Suppressor macrophage (primary cell): ENCODE data around the gene PCDH10.

Experiments used
- DNase-seq, 4 experiments: peaks; one replicate each; pipeline ENCODE4 v3.0.0-alpha.2; 2020 to 2022
- total RNA-seq, 17 experiments: gene quantifications; one replicate each; lab custom pipeline; 2026; ENCODE audit warnings: mixed read lengths in 6 of 17, inconsistent platforms in 3 of 17; lab: John Stamatoyannopoulos, UW

PCDH10 gene, protein sequence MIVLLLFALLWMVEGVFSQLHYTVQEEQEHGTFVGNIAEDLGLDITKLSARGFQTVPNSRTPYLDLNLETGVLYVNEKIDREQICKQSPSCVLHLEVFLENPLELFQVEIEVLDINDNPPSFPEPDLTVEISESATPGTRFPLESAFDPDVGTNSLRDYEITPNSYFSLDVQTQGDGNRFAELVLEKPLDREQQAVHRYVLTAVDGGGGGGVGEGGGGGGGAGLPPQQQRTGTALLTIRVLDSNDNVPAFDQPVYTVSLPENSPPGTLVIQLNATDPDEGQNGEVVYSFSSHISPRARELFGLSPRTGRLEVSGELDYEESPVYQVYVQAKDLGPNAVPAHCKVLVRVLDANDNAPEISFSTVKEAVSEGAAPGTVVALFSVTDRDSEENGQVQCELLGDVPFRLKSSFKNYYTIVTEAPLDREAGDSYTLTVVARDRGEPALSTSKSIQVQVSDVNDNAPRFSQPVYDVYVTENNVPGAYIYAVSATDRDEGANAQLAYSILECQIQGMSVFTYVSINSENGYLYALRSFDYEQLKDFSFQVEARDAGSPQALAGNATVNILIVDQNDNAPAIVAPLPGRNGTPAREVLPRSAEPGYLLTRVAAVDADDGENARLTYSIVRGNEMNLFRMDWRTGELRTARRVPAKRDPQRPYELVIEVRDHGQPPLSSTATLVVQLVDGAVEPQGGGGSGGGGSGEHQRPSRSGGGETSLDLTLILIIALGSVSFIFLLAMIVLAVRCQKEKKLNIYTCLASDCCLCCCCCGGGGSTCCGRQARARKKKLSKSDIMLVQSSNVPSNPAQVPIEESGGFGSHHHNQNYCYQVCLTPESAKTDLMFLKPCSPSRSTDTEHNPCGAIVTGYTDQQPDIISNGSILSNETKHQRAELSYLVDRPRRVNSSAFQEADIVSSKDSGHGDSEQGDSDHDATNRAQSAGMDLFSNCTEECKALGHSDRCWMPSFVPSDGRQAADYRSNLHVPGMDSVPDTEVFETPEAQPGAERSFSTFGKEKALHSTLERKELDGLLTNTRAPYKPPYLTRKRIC
- total RNA-seq: 0 to 4.7 (median 0) reads per million in 17 experiments

DNA sequence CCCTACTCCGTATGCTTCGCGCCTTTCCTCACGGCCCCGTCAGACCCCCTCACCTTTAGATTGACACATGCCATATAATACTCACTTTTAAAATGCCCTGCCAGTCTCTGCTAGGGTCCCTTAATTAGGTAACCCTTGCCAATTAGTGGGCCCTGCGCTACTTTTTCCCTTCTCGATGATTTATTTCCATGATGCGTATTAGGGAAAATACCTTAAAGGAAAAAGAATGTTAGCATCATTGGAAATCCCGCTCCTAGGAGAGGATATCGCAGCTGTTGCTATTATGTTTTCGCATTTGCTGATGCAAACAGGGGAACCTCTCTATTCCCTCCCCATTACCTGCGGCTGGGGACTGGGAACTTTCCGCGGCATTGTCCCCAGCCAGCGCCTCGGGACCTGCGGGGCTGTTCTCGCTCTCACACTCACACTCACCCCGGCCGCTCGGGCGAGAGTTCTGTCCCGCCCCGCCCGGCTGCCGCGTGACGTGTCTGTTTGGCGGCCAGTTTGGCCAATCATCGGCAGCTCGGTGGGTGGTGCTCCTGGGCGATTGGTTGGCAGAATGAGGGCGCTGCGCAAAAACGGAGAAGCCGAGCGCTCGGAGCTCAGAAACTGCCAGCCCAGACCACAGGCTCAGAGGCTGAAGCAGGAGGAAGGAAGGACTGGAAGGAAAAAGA lies at the start of gene PCDH10:
PCDH10 (plus strand) TSS at position 605 of the 674 bp plus-strand sequence. CDS start 847 bp downstream, outside the sequence.
- peak; percentile 57 to 78 (median 62) for DNase-seq

DNA sequence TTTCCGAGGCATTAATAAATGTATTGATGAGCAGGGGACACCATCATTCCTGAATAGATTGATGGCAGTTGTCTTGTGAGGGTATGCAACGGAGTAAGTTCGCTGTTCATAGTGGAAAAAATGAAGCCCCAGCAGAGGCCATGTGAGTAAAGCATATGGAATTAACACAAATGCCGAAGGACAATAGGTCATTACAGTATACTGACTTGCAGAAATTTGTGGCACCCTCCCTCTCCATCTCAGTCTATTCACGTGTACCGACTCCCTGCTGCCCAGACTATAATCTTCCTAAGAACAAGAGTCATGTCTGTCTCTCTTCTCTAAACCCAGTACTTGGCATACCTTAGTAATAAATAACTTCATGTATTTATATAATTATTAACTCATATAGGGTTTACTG lies 47.1 kb upstream of the PCDH10 start:
- no peak for DNase-seq

DNA sequence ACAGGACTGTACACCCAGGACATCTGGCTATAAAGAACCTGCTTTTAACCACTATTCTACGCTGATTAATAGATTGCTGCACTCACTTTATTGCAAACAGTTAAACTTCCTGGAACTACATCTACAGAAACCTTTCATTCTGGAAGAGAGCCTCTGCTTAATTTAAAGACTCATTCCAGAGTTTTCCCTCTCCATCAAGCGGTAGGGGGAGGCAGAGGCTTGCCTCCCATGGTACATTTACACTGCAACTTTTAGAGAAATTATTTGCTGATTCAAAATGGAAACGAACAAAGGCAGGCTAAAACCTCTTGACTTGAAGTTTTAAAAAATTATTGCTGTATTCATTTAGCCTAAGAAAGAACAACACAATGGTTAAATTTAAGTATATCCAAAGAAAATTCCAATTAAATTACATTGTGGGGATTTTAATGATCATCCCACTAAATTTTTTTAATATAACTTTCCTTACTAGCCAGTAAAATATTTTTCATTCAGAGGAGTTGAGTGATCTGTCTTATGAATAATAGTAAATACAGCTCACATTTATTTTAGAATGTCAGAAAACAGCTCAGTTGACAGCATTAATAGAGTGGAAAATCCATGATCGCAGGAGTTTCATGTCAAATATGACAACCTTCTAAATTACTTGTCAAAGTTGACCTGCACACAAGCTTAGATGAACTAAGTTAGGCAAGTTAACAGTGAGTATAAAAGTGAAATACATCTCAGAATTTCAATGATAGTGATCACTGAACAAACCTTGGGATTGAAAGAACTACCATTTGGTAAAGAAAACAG lies 46.3 kb upstream of the PCDH10 start:
- DNase-seq: no peak

DNA sequence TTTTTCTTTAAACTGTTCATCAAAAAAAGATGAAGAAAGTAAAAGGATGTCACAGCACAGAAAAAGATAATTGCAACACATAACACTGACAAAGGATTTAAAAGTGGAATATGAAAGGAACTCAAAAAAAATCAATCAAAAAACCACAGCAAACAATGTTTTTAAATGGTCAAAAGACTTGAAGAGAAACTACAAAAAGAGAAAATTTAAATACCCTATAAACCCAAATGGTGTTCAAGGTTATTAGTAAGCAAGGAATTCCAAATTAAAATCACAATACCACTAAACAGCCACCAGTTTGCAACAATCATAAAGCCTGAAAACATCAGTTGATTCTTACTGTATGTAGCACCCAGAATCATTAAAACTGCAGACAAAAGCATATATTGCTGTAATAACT lies 36.5 kb upstream of the PCDH10 start:
- no peak for DNase-seq

DNA sequence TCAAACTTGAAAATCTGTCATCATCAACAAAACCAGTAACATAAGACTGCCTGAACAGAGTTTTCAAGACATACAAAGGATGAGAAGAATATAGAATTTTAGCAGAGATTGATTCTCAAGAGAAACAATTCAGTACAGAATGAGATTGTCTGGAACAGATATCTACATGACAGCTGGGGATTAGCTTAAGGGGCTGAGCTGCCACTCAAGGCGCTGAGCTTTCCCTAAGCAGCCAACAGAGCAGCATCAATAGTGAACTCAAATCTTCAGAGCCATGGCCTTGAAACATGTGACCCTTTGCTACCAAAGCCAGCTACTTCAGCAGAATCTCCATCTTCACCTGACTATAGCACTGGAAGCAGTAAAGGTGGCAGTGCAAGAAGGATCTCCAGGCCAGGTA lies 24.3 kb upstream of the PCDH10 start:
- no peak for DNase-seq

DNA sequence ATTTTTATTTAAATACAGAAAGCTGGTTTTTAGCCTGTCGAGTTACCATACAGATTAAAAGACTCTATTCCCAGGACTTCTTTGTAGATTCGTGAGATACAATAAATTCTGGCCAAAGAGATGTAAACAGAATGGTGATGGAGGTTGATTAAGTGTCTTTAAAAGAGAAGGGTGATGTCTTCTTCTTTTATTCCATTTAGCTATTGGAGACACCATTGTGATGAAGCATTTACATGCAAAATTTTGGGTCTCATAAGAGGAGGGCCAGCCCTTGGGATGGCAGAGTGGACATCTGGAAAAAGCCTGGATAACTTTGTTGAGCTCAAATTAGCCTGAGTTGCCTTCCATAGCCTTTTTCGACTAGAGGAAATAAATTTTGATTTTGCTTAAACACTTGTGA lies 21.6 kb upstream of the PCDH10 start:
- no peak for DNase-seq

DNA sequence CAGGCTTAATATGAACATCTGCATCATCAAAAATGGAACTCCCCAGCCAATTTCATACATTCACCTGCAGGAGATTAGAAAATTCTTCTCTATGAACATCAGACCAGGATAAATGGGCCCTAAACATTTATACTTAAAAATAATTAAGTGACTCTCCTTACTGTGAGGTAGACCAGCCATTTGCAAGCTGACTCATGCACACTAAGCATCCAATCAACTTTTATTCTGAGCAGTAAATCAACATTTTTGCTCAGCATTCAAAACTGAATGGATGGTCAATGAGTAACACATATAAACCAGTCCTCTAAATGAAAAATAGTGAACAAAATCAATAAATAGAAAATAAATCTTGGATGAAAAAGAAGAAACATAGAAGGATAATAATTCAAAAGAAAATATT lies 19.9 kb upstream of the PCDH10 start:
- no peak for DNase-seq

DNA sequence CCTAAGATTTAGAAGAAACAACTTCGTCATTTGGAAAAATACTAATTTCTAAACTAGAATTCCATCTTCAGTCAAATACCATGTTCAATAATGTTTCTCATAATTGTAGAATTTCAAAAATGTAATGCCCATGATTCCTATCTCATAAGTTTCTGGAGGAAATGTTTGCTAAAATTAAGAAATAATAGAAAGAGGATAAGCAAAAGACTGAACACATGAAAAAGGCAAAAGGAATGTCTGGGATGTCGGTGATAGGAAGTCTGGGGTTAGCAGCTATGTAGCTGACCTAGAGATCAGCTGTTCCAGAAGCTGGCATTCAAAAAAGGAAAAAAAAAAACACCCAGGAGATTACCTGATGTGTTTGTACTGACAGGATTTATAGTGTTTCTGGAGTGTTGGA lies 18.9 kb upstream of the PCDH10 start:
- no peak for DNase-seq

DNA sequence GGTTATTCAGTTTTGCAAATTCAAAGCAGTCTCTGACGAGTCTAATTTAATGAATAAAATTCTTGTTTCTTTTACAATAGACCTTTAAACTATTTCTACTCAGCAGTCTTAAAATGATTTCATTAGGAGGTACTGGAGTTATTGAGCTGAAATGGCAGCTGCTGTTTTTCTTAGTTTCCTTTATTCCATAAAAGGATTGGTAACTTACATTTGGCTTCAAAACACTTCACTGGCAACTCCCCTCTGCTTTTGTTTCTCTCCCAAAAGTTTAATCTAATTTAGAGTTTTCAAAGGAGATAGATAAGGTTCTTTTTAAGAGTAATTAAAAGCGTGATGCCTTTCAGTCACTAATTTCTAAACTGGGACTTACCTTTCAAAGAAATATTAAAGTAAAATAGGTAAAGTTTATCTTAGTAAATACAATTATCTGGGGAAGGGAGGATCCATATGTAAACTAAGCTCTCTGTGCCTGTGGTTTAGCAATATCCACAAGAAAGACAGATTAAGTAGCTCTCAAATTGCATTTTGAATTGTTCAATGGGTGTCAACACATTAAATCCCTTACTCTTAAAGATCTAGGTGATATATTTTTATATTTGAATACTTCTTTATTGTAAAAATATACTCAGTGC lies 17.1 kb upstream of the PCDH10 start:
- DNase-seq: no peak

DNA sequence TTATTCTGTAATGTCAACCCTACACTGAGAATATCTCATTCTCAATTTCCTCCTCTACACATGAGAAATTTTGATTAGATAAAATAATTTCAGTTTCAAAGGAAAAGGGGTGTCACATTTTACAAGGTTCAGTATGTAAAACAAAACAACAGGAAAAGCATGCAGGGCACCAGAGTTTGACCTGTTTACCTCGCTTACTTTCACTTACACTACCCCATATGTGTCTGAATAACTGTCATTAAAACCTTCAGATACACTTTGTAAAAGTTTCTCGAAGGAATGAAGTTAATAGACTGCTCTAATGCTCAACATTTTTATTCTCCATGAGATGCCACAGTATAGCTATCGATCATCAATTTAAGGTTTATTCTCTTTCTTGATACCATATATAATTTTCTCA lies 12.3 kb upstream of the PCDH10 start:
- no peak for DNase-seq

DNA sequence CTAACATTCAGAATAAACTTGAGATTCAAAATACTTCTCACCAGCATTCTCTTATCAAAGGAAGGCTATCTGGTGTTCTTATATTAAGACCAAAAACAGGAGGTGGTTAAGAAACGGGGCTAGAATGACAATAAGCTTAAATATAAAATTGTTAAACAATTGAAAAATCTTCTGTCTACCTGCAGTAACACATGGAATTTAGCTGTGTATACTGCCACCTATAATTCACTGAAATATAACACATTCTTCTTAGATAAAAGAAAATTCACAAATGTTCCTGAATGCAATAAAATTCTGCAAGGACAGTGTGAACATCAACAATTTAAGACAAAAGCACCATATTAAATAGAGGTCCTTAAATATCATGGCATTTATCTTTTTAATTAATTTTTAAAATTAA lies 11.5 kb upstream of the PCDH10 start:
- DNase-seq: no peak

DNA sequence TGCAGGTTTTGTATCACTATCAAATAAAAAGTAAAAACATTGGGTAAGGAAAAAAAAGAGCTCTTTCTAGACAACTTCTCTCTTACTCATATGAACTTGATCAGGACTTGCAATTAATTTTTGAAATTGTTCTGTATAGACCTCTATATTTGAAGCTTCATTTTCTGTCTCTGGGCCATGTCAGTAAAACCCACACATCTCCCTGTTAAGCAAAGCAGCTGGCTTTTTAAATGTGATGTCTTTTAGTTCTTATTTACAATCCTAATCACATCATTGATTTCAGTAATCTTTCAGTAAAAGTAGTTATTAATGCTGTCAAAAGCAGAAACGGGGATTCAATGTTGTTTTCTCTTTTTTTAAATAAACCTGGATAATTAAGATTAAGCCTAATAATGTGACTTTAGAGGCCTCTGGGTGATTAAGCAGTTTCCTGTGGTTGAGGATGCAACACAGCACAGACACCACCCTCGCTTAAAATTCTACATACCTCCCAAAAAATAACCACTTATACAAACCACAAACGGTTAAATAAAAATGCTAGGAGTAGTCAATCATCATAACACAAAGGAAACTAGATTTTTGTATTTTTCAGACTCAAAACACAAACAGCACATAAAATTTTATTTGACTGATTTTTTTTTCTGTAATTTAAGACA lies 5.2 kb upstream of the PCDH10 start:
- DNase-seq: no peak

DNA sequence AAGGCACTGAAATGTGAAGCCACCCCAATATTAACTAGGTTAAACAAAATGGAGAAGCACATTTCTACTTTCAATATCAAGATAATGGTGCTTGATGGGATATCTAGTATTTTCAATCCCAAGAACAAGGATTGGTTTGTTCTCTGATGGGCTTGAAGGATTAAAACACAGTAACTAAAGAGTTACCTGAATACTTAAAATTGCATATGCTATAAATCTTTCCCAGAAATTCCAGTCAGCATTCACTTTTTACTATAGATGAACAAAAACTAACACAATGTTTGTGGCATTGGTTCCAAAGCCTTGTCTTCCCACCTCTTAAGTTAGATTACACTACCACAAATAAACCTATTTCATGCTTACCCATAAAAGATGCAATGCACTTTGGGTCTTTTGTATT lies 3.9 kb upstream of the PCDH10 start:
- no peak for DNase-seq

DNA sequence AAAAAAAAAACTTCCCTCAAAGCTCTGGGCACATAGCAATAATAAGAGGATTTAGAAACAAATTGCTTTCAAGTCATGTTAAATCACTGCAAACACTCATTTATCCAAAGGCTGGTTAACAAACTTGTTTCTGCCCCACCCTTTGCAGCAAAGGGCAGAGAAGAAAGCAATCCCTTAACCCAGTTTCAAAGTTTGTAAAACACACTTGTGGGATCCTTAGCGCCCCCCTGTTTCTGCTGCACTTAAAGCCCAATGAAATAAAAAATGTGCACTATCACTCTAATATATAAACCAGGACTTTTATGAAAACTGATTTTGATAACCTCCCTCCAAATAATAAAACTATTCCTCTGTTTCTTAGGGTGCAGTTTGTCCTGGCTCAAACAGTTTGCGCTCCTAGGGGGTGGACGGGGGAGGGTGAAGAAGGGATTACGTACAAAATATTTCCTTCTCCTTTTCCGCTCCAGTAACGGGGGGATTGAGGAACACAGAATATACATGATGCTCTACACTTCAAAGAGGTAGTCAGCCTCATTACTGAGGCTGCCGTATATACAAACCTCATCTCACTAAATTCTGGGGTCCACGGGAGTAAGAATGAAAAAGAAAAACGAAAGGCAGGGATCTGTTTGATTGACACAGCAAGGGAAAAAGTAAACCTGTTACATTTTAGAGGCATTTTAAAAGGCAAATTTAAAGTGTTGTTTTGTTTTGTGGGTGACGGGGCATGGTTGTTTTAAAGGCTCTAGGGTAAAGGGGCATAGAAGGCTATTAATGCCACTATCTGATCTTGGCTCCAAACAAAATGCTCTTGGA lies 3.1 kb upstream of the PCDH10 start:
- DNase-seq: no peak

DNA sequence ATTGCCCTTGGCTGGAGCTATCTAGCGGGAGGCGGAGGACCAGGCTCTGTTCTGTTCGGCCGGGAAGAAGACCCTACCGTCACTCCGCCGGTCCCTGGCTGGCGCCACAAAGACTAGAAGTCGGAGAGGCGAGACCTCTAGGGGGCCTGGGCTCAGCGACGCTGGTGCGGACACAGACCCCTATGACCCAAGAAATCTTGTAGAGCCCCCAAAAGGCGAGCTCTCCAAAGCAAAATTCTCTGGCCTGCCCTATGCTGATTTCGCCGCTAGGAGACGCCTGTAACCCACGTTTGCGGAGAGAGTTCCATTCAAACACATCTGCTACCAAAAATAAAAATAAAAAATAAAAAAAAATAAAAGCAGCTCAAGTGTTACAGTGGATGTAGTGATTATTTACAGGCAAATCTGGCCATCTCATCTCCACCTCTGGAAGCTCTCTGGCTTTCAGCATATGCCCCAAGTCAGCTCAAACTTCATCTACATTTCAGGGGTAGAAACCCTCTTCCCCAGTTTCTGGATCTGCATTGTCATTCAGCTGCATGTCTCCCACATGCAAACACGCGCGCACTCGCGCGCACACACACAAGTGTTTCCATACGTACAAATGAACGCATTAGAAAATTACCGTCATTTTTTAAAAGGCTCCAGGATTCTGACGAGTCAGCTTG lies 2.4 kb upstream of the PCDH10 start:
- peak; percentile 7 to 43 (median 28) for DNase-seq

DNA sequence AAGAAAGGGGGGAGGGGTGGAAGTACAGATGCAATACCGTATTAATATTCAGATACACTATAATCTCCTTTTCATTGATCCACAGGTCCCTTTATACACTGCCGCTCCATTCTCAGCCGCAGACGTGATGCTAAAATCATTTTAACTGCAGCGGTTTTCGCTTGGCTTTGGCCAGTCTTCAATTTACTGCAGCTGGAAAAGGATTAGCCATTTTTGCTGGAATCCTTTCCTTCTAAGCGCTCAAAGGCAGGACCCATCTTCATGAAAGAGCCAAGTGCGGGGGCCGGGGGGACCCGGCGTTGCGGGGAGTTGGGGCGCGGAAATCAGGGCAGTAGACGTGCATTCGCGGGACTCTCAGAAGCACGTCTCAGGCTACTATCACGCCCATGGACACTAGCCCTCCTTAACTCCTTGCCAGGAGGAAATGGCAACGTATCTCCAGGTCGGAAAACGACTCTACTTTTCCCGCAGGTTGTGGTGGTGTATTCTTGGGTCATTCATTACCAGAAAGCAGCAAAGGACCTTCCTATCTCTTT lies 1.7 kb upstream of the PCDH10 start:
- DNase-seq: no peak

DNA sequence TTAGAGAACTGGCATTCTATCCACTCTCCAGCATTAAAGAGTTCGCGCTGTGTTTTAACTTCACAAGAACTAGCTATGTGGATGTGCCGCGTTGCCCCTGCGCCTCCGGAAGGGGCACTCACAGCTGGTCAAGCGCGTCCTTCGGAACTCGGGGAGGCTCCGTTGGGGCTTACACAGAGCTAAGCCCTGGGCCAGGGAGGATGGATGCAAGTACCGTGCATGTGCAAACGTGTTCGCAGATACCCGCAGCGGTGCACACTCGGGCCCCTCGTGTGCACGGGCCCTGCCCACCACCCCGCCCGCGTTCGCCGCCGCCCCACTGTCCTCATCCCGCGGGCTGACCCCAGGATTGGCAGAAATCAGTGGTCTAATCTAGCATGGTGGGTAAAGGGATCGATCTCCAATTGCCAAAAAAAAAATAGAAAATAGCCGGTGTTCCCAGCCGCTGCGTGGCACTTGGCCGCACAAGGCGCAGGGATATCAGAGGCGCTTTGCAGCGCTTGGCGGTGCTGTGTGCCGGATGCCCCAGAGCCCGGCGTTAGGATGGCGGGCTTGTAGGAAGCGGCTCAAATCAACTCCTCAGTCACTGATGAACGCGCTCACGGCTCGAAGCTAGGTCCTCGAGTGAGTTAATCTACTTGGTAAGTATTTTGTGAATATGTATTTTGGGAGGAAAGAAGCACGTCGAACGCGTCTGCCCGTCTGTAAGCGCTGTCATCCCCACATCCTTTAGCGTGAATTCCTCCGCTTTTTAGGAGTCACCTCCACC lies 989 bp upstream of the PCDH10 start:
- no peak for DNase-seq

DNA sequence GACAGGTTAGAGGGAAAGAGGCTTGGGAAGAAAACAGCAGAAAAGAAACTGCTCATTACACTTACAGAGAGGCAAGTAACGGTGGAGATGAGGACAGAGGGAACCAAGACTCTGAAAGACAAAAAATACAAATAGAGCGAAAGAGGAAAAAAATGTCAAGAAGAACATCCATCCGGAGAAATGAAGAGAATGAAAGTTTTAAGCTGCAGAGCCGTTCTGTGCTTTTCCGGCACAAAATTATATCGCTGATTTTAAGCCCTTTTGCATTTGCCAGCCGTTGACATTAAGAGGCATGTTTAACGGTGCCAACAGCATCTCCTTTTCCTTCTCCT lies 236 bp downstream of the PCDH10 start:
- DNase-seq: no peak
